ENCODE data around the gene RIN3. TPM values are rescaled to one million over a fixed set of nuclear protein-coding genes. Genes with fewer than 3 reads are reported as not detected.

The RIN3 gene
- total RNA-seq, 1 experiment from 2014 or later, result 2.4 TPM

GRCh38 chr14:92555465-92556111, 42.0 kb downstream of the RIN3 start:
- CTCF ChIA-PET, result no interaction called here

GRCh38 chr14:92556255-92556741, 42.7 kb downstream of the RIN3 start:
- no TSS peak for BruUV-seq (replicated peaks)
- CTCF ChIA-PET, result no interaction called here

More at GRCh38 chr14:92555465-92556111, 42.0 kb downstream of the RIN3 start:
- no peaks in the 10 kb centered on the region for H3K4me1 ChIP-seq (ENCODE audit: insufficient read depth, low read length, poor library complexity, severe bottlenecking)
- intact Hi-C loops (cut with micrococcal nuclease; ENCODE audit: unreplicated experiment), result no loop called here
- BruUV-seq (replicated peaks), result no TSS peak
- DNase-seq (ENCODE audit: low spot score), result no peak
- no peak overlapping the region for H3K4me3 ChIP-seq (ENCODE audit: low read depth, low read length, poor library complexity, severe bottlenecking)
- no peak overlapping the region for H3K27ac ChIP-seq (ENCODE audit: low read depth, low read length, poor library complexity, severe bottlenecking)
- POLR2A ChIA-PET (ENCODE audit: low non-redundant PET), result no interaction called here
- no peaks in the 10 kb centered on the region for H3K9me3 ChIP-seq (ENCODE audit: low read depth, low read length, poor library complexity, severe bottlenecking)
- TF ChIP-seq CTCF (conservative IDR thresholded peaks at IDR 0.05; ENCODE audit: low read depth, low read length) (no peak), EZH2 (IDR thresholded peaks at IDR 0.05; ENCODE audit: borderline replicate concordance, low read depth, low read length, poor library complexity, severe bottlenecking) (no peak)
- H3K36me3 ChIP-seq (ENCODE audit: insufficient read depth, low read length, poor library complexity, severe bottlenecking), result no peaks in the 10 kb centered on the region
- no peaks in the 10 kb centered on the region for H3K27me3 ChIP-seq (replicated peaks; ENCODE audit: insufficient read depth, low read depth, low read length, poor library complexity)

GRCh38 chr14:92556863-92557543, 43.4 kb downstream of the RIN3 start:
- ChIA-PET POLR2A (ENCODE audit: low non-redundant PET) (no interaction called here), CTCF (no interaction called here)
- BruUV-seq (replicated peaks), result no TSS peak
- H3K36me3 ChIP-seq (ENCODE audit: insufficient read depth, low read length, poor library complexity, severe bottlenecking), result no peaks in the 10 kb centered on the region
- TF ChIP-seq EZH2 (IDR thresholded peaks at IDR 0.05; ENCODE audit: borderline replicate concordance, low read depth, low read length, poor library complexity, severe bottlenecking) (no peak), CTCF (conservative IDR thresholded peaks at IDR 0.05; ENCODE audit: low read depth, low read length) (no peak)
- H3K4me1 ChIP-seq (ENCODE audit: insufficient read depth, low read length, poor library complexity, severe bottlenecking), result no peaks in the 10 kb centered on the region
- no peak overlapping the region for H3K4me3 ChIP-seq (ENCODE audit: low read depth, low read length, poor library complexity, severe bottlenecking)
- no peaks in the 10 kb centered on the region for H3K9me3 ChIP-seq (ENCODE audit: low read depth, low read length, poor library complexity, severe bottlenecking)
- H3K27ac ChIP-seq (ENCODE audit: low read depth, low read length, poor library complexity, severe bottlenecking), result no peak overlapping the region
- no peaks in the 10 kb centered on the region for H3K27me3 ChIP-seq (replicated peaks; ENCODE audit: insufficient read depth, low read depth, low read length, poor library complexity)
- intact Hi-C loops (cut with micrococcal nuclease; ENCODE audit: unreplicated experiment), result no loop called here
- no peak for DNase-seq (ENCODE audit: low spot score)

More at GRCh38 chr14:92556255-92556741, 42.7 kb downstream of the RIN3 start:
- Histone ChIP-seq H3K27ac (ENCODE audit: low read depth, low read length, poor library complexity, severe bottlenecking) (no peak overlapping the region), H3K4me1 (ENCODE audit: insufficient read depth, low read length, poor library complexity, severe bottlenecking) (no peaks in the 10 kb centered on the region), H3K27me3 (replicated peaks; ENCODE audit: insufficient read depth, low read depth, low read length, poor library complexity) (no peaks in the 10 kb centered on the region), H3K36me3 (ENCODE audit: insufficient read depth, low read length, poor library complexity, severe bottlenecking) (no peaks in the 10 kb centered on the region), H3K4me3 (ENCODE audit: low read depth, low read length, poor library complexity, severe bottlenecking) (no peak overlapping the region), H3K9me3 (ENCODE audit: low read depth, low read length, poor library complexity, severe bottlenecking) (no peaks in the 10 kb centered on the region)
- intact Hi-C loops (cut with micrococcal nuclease; ENCODE audit: unreplicated experiment), result no loop called here
- TF ChIP-seq EZH2 (IDR thresholded peaks at IDR 0.05; ENCODE audit: borderline replicate concordance, low read depth, low read length, poor library complexity, severe bottlenecking) (no peak), CTCF (conservative IDR thresholded peaks at IDR 0.05; ENCODE audit: low read depth, low read length) (no peak)
- POLR2A ChIA-PET (ENCODE audit: low non-redundant PET), result no interaction called here
- no peak for DNase-seq (ENCODE audit: low spot score)
